AG09309 (cell line): Measurements from ENCODE around the gene CBS.
"Not testable (repeated sequence)": the region's sequence is repeated elsewhere in the genome, so short reads cannot be mapped to it uniquely, and the experiment has no call there.

Experiments
- DNase-seq: peaks from one replicate; pipeline ENCODE4 v3.0.0-alpha.2; 2010; ENCODE audit warnings: low read depth
- H3K4me3 ChIP-seq: 2 replicates; pipeline ENCODE4 v1.5.1; 2011; ENCODE audit warnings: mild to moderate bottlenecking, low read depth, low read length, moderate library complexity; ENCODE audit not compliant: control insufficient read depth

Gene CBS

DNA sequence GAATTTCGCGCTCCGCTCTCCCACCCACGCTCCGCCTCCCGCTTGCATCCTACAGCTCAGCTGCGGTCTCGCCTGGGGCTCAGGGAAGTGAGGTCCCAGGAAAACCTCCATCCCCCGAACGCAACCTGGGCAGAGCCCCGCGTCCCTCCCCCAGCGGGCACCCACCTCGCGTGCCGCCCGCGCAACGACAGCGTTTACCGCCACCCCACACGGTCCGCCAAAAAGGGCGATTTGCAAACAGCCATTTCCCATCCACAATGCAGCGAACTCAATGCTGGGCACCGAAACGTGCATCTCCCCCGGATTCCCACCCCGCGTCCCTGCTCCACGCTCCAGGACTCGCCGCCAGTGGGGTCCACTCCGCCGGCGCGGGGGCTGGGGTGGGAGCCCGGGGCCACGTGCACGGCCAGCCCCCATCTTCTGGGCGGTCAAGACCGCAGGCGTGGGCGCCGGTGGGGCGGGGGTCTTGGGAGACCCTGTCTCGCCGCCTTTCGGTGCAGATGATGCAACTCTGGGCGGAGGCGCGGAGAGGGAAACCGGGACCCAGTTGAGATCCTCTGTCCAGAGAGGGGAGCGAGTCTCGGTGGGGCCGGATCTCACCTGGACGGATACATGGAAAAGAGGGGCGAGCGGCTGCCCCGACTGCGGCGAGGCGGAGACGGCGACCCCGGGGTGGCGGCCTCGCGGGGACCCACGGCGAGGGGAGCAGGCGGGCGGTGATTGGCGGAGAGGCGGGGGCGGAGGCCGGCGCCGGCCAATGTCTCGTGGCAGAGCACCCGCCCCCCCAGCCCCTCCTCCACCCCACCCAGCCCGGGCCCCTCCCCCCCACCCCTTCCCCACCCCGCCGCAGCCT is at the start of gene CBS:
Gene CBS (minus strand): TSS at position 666 of the 853 bp plus-strand sequence. CDS start 3,642 bp downstream, outside the sequence.
- not testable (repeated sequence) for H3K4me3 ChIP-seq

DNA sequence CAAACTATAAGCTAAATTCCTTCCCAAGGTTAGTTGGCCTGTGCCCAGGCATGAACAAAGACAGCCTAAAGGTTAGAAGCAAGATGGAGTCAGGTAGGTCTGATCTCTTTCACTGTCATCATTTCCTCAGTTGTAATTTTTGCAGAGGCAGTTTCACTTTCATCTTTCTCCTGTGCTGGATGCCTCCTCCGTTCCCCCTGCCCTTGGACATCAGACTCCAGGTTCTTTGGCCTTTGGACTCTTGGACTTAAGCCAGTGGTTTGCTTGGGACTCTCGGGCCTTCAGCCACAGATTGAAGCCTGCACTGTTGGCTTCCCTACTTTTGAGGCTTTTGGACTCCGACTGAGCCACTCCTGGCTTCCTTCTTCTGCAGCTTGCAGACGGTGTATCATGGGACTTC is 40.3 kb upstream of the CBS start:
- not testable (repeated sequence) for H3K4me3 ChIP-seq, DNase-seq

More for the DNA sequence above, at the start of gene CBS:
- DNase-seq: not testable (repeated sequence)

- not testable (repeated sequence) for DNase-seq, H3K4me3 ChIP-seq
Observed at GRCh38 chr21:43114483-43114882, 38.8 kb upstream of the CBS start.

DNA sequence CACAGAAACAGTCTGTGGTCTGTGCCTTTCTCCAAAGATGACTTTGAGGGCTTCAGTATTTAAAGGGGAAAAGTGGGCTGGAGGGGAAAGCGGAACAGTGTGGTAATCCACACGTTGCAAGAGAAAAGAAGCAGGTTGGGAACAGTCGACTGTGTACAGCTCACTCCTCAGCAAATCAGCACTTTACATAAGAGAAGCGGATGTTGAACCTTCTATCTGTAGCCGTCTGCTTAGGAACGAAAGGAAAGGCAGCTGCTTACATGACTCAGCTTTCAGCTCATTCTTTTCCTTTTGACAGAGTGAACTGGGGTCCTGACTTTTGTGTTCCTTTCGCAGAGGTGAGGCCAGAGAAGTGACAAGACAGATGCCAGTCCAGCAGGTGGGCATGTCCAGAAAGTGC is 33.4 kb upstream of the CBS start:
- DNase-seq: not testable (repeated sequence)

DNA sequence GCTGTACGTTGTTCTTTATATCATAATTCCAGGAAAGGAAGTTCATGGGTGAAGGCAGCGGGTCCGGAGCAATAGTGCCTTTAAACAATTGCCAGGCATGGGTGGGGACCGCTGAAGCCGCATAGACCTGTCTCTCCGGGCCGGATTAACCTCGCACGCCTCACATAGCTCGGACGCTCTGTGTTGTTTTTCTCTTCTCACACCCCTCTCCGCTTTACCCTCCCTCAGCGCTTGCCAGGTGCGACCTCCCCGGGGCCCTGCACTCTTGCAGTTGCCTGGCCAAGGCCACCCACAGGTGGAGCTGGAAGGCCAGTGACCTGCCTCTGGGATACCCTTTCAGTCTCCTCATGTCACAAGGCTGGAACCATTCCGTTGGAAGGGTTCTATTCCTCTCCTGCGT is 32.5 kb upstream of the CBS start:
- H3K4me3 ChIP-seq, DNase-seq: not testable (repeated sequence)

More for the DNA sequence above, 33.4 kb upstream of the CBS start:
- not testable (repeated sequence) for H3K4me3 ChIP-seq

DNA sequence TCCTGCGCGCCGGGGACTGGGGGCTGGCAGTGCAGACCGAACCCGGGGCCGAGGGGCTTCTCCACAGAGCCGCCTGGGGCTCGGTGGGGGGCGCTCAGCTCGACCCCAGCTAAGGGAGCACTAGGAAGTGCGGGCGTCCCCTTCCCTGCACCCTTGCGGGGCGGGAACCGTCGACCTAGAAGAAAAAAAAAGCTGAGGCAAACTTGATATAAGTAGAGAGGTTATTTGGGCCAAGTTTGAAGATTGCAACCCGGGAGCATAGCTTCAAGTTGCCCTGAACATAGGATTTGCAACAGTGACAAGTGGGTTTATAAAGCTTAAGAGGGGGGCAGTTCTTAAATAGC is 32.1 kb upstream of the CBS start:
- not testable (repeated sequence) for H3K4me3 ChIP-seq

GRCh38 chr21:43106965-43107793 is 31.5 kb upstream of the CBS start, which contains the start of gene U2AF1:
Gene U2AF1, minus strand, starts transcription at chr21:43107570. Its CDS starts 76 bp downstream, at chr21:43107494.
- H3K4me3 ChIP-seq: peak within 1 kb of the TSS; percentile 59
- DNase-seq: not testable (repeated sequence)

More for the DNA sequence above, 32.1 kb upstream of the CBS start:
- not testable (repeated sequence) for DNase-seq

DNA sequence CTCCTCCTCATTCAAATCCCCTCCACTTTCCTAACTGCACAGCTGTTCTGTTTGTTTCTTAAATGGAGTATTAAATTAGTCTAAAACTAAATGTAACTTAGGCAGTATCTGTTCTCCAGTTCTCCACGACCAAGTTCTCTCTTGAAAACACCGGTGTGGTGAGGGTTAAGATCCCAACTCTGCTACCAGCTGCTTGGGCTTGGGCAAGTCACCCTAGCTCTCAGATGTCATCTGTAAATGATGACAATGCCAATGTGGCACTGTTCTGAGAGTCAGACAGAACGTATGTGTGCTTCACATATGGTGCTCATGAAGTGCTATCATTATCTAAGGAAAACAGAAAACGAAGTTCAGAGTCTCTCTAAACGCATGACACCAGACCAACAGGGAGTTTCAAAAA is 29.0 kb upstream of the CBS start:
- DNase-seq, H3K4me3 ChIP-seq: not testable (repeated sequence)

- not testable (repeated sequence) for H3K4me3 ChIP-seq, DNase-seq
Observed at GRCh38 chr21:43102281-43102680, 26.6 kb upstream of the CBS start.

DNA sequence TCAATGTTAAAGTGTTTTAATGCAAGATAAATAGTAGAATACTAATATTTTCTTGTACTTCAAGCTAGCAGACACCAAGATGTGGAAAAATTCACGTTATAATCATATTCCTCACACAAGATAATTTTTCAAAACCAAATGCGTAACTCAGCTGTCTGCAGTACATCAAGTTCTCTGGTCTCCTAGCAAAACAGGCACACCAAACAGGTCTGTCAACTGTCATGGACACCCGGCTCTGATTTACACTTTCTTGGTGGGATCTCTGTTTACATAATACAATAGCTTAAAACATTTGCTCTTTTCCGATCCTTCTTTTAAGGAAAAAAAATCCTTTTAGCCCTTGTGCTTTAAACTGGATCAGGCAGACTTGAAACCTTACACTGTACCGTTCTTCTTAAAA is 26.0 kb upstream of the CBS start:
- not testable (repeated sequence) for H3K4me3 ChIP-seq, DNase-seq

- H3K4me3 ChIP-seq, DNase-seq: not testable (repeated sequence)
Observed at GRCh38 chr21:43101000-43101399, 25.4 kb upstream of the CBS start.

- not testable (repeated sequence) for H3K4me3 ChIP-seq, DNase-seq
Observed at GRCh38 chr21:43091979-43092614, 16.5 kb upstream of the CBS start.

DNA sequence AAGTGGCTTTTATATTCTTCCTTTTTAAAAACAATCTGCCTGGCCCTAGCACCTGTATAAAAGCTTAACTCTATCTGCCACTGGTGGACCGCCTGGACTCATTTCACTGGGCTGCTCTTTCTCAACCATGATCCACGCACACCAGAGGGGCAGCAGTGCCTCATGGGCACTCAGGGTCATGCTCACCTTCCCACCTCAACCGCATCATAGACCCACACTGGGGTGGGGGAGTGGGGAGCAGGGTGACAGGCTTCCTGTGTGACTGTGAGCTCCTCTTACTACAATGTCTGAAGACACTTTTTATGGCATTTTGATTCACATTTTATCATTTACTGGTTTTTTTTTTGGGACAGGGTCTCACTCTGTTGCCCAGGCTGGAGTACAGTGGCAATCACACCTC is 15.3 kb upstream of the CBS start:
- not testable (repeated sequence) for H3K4me3 ChIP-seq, DNase-seq

GRCh38 chr21:43089463-43089862 is 13.8 kb upstream of the CBS start:
- DNase-seq, H3K4me3 ChIP-seq: not testable (repeated sequence)

DNA sequence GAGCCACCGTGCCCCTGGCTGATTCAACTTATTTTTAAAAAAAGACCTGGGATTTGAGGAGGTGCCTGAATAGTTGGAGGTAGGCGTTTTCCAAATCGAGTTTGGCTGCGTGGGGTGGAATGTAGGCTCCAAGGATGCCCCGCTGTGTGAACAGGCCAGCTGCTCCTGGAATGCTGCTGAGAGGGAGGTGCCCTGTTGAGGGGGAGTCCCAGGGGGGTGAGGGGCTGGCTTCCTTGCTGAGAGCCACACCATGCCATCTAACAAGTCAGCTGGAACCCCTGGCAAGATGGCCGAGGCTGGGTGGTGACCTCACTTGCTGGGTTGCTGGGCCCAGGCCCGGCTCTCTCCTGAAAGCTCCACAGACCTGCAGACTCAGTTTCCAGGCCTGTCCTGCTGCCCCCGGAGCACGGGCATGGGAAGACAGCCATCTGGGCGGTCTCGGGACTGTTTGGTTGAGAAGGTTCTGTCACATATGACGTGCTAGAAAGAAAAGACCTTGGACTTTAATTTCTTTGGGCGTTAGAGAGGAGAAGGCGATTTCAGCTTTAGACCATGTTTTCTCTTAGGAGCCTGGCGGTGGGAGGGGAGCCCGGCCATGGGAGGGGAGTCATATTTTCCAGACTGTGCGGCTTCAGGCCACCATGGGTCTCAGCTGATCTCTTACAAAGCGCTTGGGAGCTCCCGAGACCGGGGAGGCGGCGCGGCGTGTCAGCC is 7.1 kb upstream of the CBS start:
- H3K4me3 ChIP-seq, DNase-seq: not testable (repeated sequence)

DNA sequence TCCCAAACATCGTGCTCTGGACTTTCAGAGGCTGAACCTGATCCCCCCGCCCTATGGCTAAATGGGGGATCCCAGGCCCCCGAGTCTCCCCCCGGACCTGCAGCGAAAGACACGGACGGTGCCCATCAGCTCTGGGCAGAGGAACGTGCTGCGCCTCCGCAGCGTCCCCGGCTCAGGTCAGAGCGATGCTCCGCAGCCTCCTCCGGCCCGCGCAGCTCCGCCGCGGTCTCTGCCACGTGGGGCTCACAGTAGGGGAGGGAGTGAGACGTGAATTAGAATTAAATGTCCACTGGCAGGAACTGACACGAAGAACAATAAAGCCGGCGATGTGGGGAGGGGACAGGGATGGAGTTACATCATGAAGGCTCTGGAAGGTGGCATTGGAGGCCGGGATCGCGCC is 1.0 kb upstream of the CBS start:
- not testable (repeated sequence) for DNase-seq, H3K4me3 ChIP-seq

DNA sequence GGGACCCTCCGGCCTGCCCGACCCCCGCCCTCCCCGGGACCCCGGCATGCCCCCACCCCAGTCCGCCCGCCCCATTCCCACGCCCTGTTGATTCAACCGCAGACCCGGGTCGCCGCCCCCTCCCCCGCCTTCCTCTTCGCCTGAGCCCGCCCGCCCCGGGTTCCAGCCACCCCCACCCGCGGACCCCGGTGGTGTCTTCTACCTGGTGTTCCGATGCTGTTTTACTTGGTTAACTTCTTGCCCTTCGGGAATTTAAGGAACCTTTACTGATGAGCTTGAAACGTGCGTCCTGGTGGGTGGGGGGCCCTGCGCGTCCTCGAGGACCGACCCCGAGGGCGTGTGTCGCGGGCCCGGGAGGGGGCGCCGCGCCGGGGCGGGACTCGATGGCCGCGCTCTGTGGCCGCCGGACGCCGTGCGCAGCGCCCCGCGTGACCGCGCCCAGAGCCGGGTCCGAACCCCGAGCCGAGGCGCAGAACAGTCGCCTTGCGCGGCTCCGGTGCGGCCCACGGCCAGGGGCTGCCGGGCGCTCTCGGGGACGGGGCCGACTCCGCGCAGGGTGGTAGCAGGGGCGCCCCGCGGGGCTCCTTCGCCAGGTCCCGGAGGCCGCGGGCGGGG is 495 bp upstream of the CBS start:
- H3K4me3 ChIP-seq, DNase-seq: not testable (repeated sequence)
